ENCODE measurements around the gene BANP. TPM values are rescaled to one million over a fixed set of nuclear protein-coding genes. Genes with fewer than 3 reads are reported as not detected.

BANP gene
- total RNA-seq, 1 donor from 2014 or later = 53.9 TPM

GRCh38 chr16:87960296-87960695, 9.1 kb downstream of the BANP start:
- Mint-ChIP-seq H3K4me1 (ENCODE audit: low read depth) (peaks cover 21% of the 10 kb centered on the region), H3K4me3 (ENCODE audit: low read depth) (no peak overlapping the region), H3K27ac (no peak overlapping the region), H3K27me3 (no peaks in the 10 kb centered on the region), H3K9me3 (ENCODE audit: low read depth) (no peaks in the 10 kb centered on the region), H3K36me3 (ENCODE audit: insufficient read depth) (peaks cover 8% of the 10 kb centered on the region)
- DNase-seq (ENCODE audit: low spot score, unreplicated experiment) = no peak
- no peak for TF ChIP-seq CTCF (IDR thresholded peaks at IDR 0.05; ENCODE audit: unreplicated experiment)

- Mint-ChIP-seq H3K4me3 (ENCODE audit: low read depth) (no peak overlapping the region), H3K36me3 (ENCODE audit: insufficient read depth) (peaks cover 8% of the 10 kb centered on the region), H3K4me1 (ENCODE audit: low read depth) (peaks cover 21% of the 10 kb centered on the region), H3K27ac (no peak overlapping the region), H3K27me3 (no peaks in the 10 kb centered on the region), H3K9me3 (ENCODE audit: low read depth) (no peaks in the 10 kb centered on the region)
- DNase-seq (ENCODE audit: low spot score, unreplicated experiment) = no peak
- no peak for TF ChIP-seq CTCF (IDR thresholded peaks at IDR 0.05; ENCODE audit: unreplicated experiment)
Observed at GRCh38 chr16:87960852-87961251, 9.6 kb downstream of the BANP start.

GRCh38 chr16:87961623-87962022, 10.4 kb downstream of the BANP start:
- H3K4me1 Mint-ChIP-seq (ENCODE audit: low read depth) = peaks cover 19% of the 10 kb centered on the region
- no peaks in the 10 kb centered on the region for H3K9me3 Mint-ChIP-seq (ENCODE audit: low read depth)
- no peak for TF ChIP-seq CTCF (IDR thresholded peaks at IDR 0.05; ENCODE audit: unreplicated experiment)
- H3K36me3 Mint-ChIP-seq (ENCODE audit: insufficient read depth) = peaks cover 8% of the 10 kb centered on the region
- DNase-seq (ENCODE audit: low spot score, unreplicated experiment) = no peak
- H3K27me3 Mint-ChIP-seq = no peaks in the 10 kb centered on the region
- no peak overlapping the region for H3K4me3 Mint-ChIP-seq (ENCODE audit: low read depth)
- no peak overlapping the region for H3K27ac Mint-ChIP-seq

GRCh38 chr16:87963400-87963799, 12.2 kb downstream of the BANP start:
- H3K9me3 Mint-ChIP-seq (ENCODE audit: low read depth) = no peaks in the 10 kb centered on the region
- H3K27me3 Mint-ChIP-seq = no peaks in the 10 kb centered on the region
- no peak for TF ChIP-seq CTCF (IDR thresholded peaks at IDR 0.05; ENCODE audit: unreplicated experiment)
- H3K4me1 Mint-ChIP-seq (ENCODE audit: low read depth) = peaks cover 14% of the 10 kb centered on the region
- DNase-seq (ENCODE audit: low spot score, unreplicated experiment) = no peak
- no peak overlapping the region for H3K27ac Mint-ChIP-seq
- no peak overlapping the region for H3K4me3 Mint-ChIP-seq (ENCODE audit: low read depth)
- peaks cover 2% of the 10 kb centered on the region for H3K36me3 Mint-ChIP-seq (ENCODE audit: insufficient read depth)

- Mint-ChIP-seq H3K36me3 (ENCODE audit: insufficient read depth) (peaks cover 4% of the 10 kb centered on the region), H3K4me1 (ENCODE audit: low read depth) (peaks cover 15% of the 10 kb centered on the region), H3K4me3 (ENCODE audit: low read depth) (no peak overlapping the region), H3K27me3 (no peaks in the 10 kb centered on the region), H3K27ac (peak overlapping the region; percentile 79), H3K9me3 (ENCODE audit: low read depth) (no peaks in the 10 kb centered on the region)
- no peak for DNase-seq (ENCODE audit: low spot score, unreplicated experiment)
- no peak for TF ChIP-seq CTCF (IDR thresholded peaks at IDR 0.05; ENCODE audit: unreplicated experiment)
Observed at GRCh38 chr16:87964049-87964659, 12.9 kb downstream of the BANP start.

Measured in progenitor cell of endocrine pancreas (in vitro differentiated cells).